ENCODE measurements around the gene TBC1D16. TPM values are rescaled to one million over a fixed set of nuclear protein-coding genes. Genes with fewer than 3 reads are reported as not detected.
A peak's percentile ranks its signal among the peaks of the same experiment; 100 is the strongest.
"Not testable (repeated sequence)": the region's sequence is repeated elsewhere in the genome, so short reads cannot be mapped to it uniquely, and the experiment has no call there.

TBC1D16 gene
- total RNA-seq, 1 donor from 2014 or later: 44.9 TPM

DNA sequence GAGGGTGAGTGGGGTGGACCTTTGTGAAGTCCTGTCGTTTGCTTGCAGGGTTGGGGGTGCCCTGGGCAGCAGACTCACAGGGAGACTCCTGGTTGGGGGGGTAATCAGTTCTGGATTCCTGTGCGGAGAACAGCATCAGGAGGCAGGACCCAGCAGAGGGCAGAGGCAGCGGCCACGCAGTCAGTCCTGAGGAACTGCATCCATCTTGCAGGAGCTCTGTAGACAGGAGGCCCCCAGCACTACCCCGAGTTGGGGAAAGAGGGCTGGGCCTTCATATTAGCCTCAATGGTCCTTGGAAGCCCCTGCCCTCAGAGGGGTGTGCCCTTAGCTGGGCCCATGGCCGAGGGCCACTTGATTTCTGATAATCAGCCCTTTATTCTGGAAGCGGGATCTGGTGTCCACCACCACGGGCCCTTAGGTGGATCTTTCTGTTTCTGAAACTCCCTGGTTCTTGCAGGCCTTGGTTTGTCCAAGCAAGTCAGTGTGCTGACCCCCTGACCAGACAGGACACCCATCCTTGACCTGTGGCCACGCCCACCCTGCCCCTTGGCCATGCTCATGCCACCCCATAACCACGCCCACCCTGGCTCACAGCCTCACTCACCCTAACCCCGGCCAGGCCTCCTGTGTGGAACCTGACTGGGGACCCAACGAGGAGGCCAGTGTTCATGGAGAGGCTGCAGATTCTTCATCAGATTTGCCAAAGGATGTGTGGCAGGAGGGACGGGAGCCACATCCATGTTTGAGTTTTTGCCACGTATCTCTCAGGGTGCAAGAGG is 122.9 kb downstream of the TBC1D16 start:
- DNase-seq: no peak

- no peak for DNase-seq
Observed at GRCh38 chr17:79911430-79912399, 124.0 kb downstream of the TBC1D16 start.

- DNase-seq: no peak
Observed at GRCh38 chr17:79910985-79911361, 124.7 kb downstream of the TBC1D16 start.

- DNase-seq: no peak
Observed at GRCh38 chr17:79909121-79909520, 126.6 kb downstream of the TBC1D16 start.

DNA sequence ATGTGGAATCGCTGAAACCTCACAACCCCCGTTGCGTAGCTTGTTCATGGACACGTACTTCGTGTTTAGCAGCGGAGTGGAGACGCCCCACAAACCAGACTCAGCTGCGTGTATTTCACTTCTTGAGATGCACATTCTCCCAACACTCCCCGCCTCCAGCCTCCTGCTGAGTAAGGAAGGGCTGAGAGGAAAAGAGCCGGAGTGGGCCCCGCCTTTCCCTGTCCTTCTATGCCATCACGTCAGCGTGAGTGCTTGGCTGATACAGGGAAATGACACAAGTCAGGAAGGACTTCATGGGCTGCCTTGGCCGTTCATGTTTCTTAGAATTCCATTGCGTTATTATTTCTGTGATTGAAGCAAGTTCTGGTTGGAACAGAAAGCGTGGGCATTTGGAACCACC is 127.8 kb downstream of the TBC1D16 start:
- DNase-seq: peak; percentile 43

DNA sequence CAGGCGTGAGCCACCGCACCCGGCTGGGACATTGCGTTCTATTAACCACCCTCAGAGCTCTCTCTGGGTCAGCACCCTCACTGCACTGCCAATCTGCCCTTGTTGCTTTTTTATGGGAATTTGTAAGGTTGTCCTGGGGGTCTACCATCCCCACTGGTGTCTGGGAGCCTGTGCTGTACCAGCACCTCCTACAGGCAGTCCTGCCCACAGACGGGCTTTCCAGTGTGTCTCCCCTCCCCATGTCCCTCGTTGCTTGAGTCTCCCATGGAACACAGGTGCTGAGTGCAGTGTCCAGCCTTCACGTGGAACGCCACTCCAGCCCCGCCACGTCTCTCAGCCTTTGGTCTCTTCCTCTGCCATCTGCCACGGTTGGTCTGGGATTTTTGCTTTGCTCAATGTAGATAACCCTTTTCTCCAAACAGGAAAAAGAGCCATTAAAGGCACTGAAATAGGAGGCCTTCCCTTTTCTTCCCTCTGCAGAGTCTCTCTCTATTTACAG is 128.4 kb downstream of the TBC1D16 start:
- DNase-seq: no peak

GRCh38 chr17:79905832-79906231 is 129.8 kb downstream of the TBC1D16 start:
- peak; percentile 25 for DNase-seq

DNA sequence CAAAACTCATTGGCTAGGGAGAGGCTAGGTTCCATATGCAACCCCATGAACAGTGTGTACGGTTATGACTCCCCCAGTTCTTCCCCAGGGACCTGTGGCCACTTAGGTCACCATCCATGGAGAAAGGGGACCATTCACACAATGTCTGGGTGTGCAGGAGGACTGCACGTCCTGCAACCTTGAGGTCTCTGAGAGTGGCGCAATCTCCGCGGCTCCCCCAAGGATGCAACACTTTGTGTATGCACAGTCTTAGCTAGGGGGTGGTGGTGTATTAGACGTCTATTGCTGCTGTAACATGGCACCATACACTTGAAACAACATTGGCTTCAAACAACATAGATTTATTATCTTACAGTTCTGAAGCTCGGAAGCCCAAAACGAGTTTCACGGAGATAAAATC is 130.8 kb downstream of the TBC1D16 start:
- no peak for DNase-seq

DNA sequence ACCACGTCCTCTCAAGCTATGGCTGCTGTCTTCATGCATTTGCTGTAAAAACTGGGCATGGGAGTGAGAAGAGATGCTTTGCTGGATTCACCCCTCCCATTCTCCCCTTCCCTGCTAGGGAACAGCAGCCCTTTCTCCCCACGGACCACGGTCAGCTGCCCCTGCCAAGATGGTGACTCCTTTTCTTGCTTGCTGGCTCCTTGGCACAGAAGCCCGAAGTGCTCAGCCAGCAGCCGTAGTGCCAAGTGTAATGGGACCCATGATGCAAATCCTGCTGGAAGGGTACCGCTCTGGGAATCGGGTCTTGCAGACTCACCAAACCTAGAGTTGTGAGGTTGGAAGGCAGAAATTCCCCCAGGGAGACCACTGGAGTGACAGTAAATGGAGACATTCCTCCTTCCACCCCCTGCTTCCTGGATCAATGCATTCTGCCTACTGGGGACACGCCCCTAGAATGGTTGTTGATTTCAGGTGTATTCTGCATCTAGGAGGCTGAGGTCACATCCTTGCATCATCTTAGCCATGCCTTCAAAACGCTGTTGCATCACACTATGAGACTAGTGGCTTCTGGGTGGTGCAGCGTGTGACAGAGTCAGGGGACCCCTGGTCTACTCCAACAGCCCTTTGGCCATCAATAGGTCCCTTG is 133.4 kb downstream of the TBC1D16 start:
- DNase-seq: no peak

- no peak for DNase-seq
Observed at GRCh38 chr17:79901131-79901530, 134.5 kb downstream of the TBC1D16 start.

- DNase-seq: no peak
Observed at GRCh38 chr17:79899584-79899983, 136.1 kb downstream of the TBC1D16 start.

DNA sequence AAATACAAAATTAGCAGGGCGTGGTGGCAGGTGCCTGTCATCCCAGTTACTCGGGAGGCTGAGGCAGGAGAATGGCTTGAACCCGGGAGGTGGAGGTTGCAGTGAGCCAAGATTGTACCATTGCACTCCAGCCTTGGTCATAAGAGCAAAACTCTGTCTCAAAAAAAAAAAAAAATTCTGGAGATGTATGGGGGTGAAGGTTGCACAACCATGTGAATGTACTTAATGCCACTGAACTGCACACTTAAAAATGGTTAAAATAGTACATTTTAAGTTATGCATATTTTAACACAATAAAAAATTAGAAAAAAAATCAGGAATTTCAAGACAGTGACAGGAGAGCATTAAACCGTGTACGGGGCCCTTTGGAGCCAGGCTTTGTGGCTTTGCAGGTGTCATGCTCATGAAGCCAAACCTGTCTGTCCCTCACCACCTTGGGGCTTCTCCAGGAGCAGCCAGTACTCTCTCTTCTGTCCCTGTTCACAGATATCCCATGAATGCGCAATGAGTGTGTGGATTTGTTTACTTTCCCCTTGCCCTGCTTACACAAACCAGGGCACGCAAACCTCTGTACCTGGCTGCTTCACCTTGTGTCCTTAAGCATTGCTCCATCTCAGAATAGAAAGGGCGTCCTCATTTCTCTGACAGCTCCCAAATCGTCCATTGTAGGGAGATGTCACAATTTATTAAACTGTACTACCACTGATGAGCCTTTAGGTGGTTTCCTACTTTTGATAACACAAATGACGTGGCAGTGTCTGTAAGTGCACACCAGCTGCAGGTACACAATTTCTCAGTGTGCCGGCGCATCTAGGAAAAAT is 138.2 kb downstream of the TBC1D16 start:
- DNase-seq: no peak

DNA sequence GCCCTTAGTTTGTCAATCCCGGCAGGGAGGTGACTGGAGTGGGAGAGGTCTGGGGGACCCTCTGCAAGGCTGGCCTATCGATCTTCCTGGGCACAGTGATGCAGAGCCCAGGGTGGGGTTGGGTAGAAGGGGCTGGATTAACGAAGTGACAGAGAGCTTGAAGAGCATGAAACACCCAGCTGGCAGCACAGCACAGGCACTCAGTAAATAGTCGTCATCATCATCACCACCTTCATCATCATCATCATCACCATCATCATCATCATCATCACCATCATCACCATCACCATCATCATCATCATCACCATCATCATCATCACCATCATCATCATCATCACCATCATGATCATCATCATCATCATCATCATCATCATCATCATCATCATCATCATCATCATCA is 142.2 kb downstream of the TBC1D16 start:
- not testable (repeated sequence) for DNase-seq

- DNase-seq: no peak
Observed at GRCh38 chr17:79892457-79893241, 143.0 kb downstream of the TBC1D16 start.

GRCh38 chr17:79891113-79891730 is 144.4 kb downstream of the TBC1D16 start:
- no peak for DNase-seq

DNA sequence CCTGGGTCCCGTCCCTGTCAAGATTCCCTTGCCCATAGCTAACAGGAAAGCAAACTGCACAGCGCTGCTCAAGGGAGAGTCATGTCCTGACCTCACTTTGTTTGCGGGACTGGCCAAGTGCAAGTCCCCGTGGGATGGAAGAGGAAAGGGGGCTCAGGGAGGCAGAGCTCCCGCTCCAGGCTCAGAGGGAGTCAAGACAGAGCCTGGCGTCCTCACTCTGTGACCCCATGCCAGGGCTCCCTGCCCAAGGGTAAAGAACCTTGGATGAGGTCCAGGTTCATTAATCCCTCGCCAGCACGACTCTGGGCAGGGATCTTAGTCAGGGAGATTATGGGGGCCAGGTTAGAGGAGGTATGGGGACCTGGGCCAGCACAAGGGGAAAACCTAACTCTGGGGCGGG is 145.0 kb downstream of the TBC1D16 start:
- DNase-seq: no peak

DNA sequence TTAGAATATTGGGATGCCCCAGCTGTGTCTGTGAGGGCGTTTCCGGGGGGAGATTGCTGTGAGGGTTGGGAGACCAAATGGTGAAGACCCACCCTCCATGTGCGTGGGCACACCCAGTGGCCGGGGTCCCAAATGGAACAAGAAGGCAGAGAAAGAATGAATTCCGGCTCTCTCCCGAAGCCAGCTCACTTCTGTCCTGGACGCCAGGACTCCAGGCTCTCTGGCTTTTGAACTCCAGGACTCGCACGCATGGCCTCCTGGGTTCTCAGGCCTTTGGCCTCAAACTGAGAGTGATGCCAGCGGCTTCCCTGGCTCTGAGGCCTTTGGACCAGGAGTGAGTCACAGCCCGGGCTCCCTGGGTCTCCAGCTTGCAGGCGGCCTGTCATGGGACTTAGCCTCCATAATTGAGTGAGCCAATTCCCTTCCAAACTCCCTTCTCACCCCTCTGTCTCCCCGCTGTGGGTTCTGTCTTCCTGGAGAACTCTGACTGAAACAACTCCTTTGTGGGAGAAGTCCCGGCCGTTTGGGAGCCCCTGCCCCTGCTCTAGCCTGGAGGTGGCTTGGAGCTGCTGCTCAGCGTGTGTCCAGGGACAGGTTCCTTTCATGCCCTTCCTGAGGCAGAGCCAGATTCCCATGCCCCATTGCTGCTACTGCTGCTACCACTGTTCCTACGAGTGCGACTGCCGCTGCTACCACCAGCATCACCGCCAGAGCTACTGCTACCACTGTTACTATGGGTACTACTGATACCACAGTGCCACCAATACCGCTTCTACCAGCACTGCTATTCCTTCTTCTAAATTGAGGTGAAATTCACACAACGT is 146.6 kb downstream of the TBC1D16 start:
- no peak for DNase-seq

DNA sequence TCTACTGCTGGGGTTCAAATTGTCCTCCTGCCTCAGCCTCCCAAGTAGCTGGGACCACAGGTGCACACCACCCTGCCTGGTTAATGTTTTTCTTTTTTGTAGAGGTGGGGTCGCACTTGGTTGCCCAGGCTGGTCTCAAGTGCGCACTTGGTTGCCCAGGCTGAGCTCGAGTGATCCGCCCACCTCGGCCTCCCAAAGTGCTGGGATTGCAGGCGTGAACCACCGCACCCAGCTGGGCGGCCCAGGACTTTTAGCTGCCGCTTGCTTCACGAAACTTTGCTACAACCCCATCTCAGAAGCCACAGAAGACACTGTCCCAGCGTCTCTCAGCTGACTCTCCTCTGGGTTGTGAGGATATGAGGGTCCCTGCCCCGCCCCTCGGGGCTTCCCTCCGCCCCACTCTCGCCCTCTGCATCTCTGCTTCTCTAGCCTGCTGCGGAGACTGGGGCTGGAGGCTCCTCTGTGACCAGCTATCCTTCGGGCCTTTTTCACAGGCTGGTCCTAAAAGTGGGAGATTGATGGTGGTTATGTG is 147.6 kb downstream of the TBC1D16 start:
- DNase-seq: no peak

DNA sequence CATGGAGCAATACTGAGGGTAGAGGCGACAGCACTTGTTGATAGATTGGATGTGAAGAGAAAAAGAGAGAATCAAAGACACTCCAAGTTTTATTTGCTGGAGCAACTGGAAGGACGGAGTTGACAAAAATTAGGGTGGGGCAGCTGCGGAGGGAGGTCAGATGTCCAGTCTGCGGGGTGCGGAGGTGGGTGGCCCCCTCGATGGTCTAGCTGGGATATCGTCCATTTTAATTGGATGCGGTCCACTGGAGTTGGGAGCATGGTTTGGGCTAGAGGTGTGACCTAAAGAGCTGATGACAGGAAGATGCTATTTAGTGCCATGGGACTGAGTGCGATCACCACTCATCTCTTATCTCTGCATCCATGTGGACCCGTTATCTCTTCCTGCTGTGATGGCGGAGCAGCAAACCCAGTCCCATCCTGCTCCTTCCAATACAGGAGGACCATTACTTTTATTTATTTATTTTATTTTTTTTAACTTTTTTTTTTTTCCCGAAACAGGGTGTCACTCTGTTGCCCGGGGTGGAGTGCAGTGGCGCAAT is 148.2 kb downstream of the TBC1D16 start:
- no peak for DNase-seq
